AG10803 (cell line): ENCODE data around the gene RASGRP2.

Experiments used
- DNase-seq: peaks from one replicate; pipeline ENCODE4 v3.0.0; 2010; ENCODE audit warnings: low read depth
- H3K4me3 ChIP-seq: 2 replicates; pipeline ENCODE4 v1.5.1; 2011; ENCODE audit warnings: mild to moderate bottlenecking, low read length, control low read depth
- CTCF ChIP-seq: conservative IDR thresholded peaks from 2 replicates; pipeline ENCODE4 v1.5.1; 2011; ENCODE audit warnings: mild to moderate bottlenecking, low read length, control low read depth, inconsistent platforms

The RASGRP2 gene

DNA sequence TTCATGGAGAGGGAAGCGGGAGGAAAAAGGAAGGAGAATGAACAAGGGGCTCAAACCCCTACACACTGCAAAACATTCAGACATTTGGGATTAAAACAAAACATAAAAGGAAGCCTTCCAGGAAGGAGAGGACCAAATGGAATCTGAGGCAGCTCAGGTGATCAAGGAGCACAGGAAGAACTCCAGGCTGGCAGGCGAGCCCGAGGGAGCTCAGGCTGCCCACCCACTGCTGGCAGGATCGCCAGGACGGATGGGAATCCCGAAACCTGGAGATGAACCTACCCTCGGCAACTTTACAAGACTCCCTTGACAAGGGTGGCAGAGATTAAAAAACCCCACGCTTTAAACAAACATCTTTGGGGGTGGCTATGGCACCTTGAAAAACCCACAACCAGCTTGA, 20.8 kb upstream of the RASGRP2 start:
- TF ChIP-seq CTCF: no peak
- DNase-seq: no peak

GRCh38 chr11:64764040-64764611, 20.2 kb upstream of the RASGRP2 start:
- H3K4me3 ChIP-seq: no peak overlapping the region
- TF ChIP-seq CTCF: no peak
- DNase-seq: no peak

More for the DNA sequence above, 20.8 kb upstream of the RASGRP2 start:
- no peak overlapping the region for H3K4me3 ChIP-seq

DNA sequence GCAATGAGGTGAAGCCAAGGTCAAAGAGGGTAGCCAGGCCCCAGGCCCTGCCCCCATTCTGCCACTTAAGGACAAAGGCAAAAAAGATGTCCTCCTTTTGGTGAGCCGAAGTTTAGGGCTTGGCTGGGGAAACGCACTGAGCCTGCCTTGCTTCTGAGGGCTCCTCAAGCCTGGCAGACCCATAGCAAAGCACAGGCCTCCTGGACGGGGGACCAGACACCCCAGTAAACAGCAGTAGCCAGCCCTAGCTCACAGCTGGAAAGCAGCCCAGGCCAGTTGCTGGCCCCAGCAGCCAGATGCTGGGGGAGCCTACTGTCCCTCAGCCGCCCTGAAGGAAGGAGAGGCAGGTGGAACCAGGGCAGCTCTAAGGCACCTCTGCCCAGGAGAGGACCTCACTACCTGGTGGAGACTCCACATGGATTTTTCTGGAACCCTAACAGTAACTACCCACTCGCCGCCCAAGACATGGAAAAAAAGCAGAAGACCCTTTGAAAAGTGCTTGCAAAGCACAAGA, 19.6 kb upstream of the RASGRP2 start:
- TF ChIP-seq CTCF: no peak
- no peak for DNase-seq
- no peak overlapping the region for H3K4me3 ChIP-seq

- peak; percentile 33 for DNase-seq
- H3K4me3 ChIP-seq: no peak overlapping the region
- no peak for TF ChIP-seq CTCF
Observed at GRCh38 chr11:64762674-64763525, 19.0 kb upstream of the RASGRP2 start.

DNA sequence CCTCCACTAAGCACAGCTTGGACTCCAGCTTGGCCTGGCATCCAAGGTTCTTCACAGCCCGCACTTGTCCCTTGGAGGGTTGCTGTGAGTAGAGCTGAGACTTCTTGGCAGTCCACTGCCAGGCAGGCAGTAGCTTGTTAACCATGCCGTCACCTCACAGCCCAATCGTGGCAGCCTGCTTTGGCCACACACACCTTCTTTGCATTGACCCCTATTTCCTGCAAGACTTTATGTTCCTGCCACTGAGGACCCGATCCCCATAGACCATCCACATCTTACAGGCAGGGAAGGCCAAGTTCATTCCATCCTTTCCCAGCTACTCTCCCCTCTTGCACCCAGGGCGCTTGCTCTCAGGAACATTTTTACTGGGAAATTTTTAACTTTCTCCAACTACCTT, 18.3 kb upstream of the RASGRP2 start:
- no peak overlapping the region for H3K4me3 ChIP-seq
- no peak for TF ChIP-seq CTCF
- no peak for DNase-seq

DNA sequence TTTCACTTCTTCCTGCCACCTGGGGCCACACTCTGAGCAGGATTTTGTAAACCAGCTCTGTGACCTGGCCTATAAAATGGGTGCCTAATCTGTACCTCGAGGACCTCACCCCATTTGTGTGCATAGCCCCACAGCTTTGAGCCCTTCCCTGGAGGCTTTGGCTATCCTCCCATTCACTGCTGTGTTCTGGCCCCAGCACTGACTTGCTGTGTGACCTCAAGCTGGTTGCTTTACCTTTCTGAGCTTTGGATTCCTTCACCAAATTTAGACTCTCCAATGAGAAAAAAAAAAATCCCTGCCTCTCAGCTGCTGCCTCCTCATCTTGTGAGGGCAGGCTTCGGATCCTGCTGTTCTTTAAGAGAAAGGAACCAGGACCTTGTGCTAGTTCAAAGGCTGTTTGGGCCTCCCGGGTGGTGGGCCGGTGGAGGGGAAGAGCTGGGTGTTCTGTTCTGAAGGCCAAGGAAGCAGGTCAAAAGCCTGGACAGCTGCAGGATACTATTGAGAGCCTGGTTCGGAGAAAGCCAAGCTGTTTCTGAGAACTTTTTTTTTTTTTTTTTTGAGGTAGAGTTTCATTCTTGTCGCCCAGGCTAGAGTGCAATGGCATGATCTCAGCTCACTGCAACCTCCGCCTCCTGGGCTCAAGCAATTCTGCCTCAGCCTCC, 16.9 kb upstream of the RASGRP2 start:
- H3K4me3 ChIP-seq: no peak overlapping the region
- no peak for TF ChIP-seq CTCF
- no peak for DNase-seq
